HUES48 (cell line): Measurements from ENCODE around the gene BRWD1.

Experiments
- H3K27ac ChIP-seq: one replicate; pipeline ENCODE4 v1.7.0; 2013; ENCODE audit warnings: low read depth, low read length, inconsistent platforms
- H3K27me3 ChIP-seq: 2 replicates; pipeline ENCODE4 v1.6.1; 2013; ENCODE audit warnings: mild to moderate bottlenecking, low read length; ENCODE audit not compliant: control insufficient read depth, insufficient read depth
- H3K36me3 ChIP-seq: 2 replicates; pipeline ENCODE4 v1.6.1; 2013; ENCODE audit warnings: low read length; ENCODE audit not compliant: control insufficient read depth, insufficient read depth
- H3K4me1 ChIP-seq: 2 replicates; pipeline ENCODE4 v1.6.1; 2013; ENCODE audit warnings: mild to moderate bottlenecking, low read length; ENCODE audit not compliant: control insufficient read depth, insufficient read depth
- H3K4me3 ChIP-seq: 2 replicates; pipeline ENCODE4 v1.5.1; 2013; ENCODE audit warnings: mild to moderate bottlenecking, low read depth, low read length
- H3K9ac ChIP-seq: 2 replicates; pipeline ENCODE4 v1.6.1; 2013; ENCODE audit warnings: mild to moderate bottlenecking, low read depth, low read length, moderate library complexity
- H3K9me3 ChIP-seq: 2 replicates; pipeline ENCODE4 v1.6.1; 2013; ENCODE audit warnings: low read length; ENCODE audit not compliant: control insufficient read depth, insufficient read depth

The BRWD1 gene

GRCh38 chr21:39346671-39347331 lies 33.4 kb upstream of the BRWD1 start:
- H3K27me3 ChIP-seq, result no peaks in the 10 kb centered on the region
- peaks cover 59% of the 10 kb centered on the region for H3K36me3 ChIP-seq
- no peak overlapping the region for H3K27ac ChIP-seq
- 0 out of 2 replicates have a peak overlapping the region, but pooled peaks have one; percentile 95 for H3K9ac ChIP-seq
- H3K4me1 ChIP-seq, result peaks cover 37% of the 10 kb centered on the region
- H3K4me3 ChIP-seq, result peak overlapping the region; percentile 97
- no peaks in the 10 kb centered on the region for H3K9me3 ChIP-seq

- no peak overlapping the region for H3K9ac ChIP-seq
- peaks cover 65% of the 10 kb centered on the region for H3K36me3 ChIP-seq
- H3K4me1 ChIP-seq, result peaks cover 37% of the 10 kb centered on the region
- no peak overlapping the region for H3K27ac ChIP-seq
- H3K9me3 ChIP-seq, result no peaks in the 10 kb centered on the region
- H3K4me3 ChIP-seq, result peak overlapping the region; percentile 97
- H3K27me3 ChIP-seq, result no peaks in the 10 kb centered on the region
Measured at GRCh38 chr21:39346206-39346605, 32.8 kb upstream of the BRWD1 start.

GRCh38 chr21:39345440-39345839 lies 32.0 kb upstream of the BRWD1 start:
- H3K9ac ChIP-seq, result no peak overlapping the region
- peak overlapping the region; percentile 97; the same call in 1 of the 2 replicates for H3K4me3 ChIP-seq
- H3K27ac ChIP-seq, result no peak overlapping the region
- H3K4me1 ChIP-seq, result peaks cover 31% of the 10 kb centered on the region
- H3K9me3 ChIP-seq, result no peaks in the 10 kb centered on the region
- H3K27me3 ChIP-seq, result no peaks in the 10 kb centered on the region
- peaks cover 70% of the 10 kb centered on the region for H3K36me3 ChIP-seq

GRCh38 chr21:39344848-39345247 lies 31.4 kb upstream of the BRWD1 start:
- H3K27ac ChIP-seq, result no peak overlapping the region
- 0 out of 2 replicates have a peak overlapping the region, but pooled peaks have one; percentile 97 for H3K4me3 ChIP-seq
- peaks cover 70% of the 10 kb centered on the region for H3K36me3 ChIP-seq

GRCh38 chr21:39341249-39341923 lies 28.0 kb upstream of the BRWD1 start:
- Histone ChIP-seq H3K4me3 (no peak overlapping the region), H3K4me1 (peaks cover 19% of the 10 kb centered on the region), H3K27ac (no peak overlapping the region), H3K27me3 (no peaks in the 10 kb centered on the region), H3K9me3 (no peaks in the 10 kb centered on the region), H3K36me3 (peaks cover 54% of the 10 kb centered on the region), H3K9ac (no peak overlapping the region)

More at GRCh38 chr21:39344848-39345247, 31.4 kb upstream of the BRWD1 start:
- Histone ChIP-seq H3K27me3 (no peaks in the 10 kb centered on the region), H3K9ac (no peak overlapping the region), H3K4me1 (peaks cover 27% of the 10 kb centered on the region), H3K9me3 (no peaks in the 10 kb centered on the region)

- H3K9ac ChIP-seq, result no peak overlapping the region
- H3K4me3 ChIP-seq, result no peak overlapping the region
- H3K36me3 ChIP-seq, result peaks cover 47% of the 10 kb centered on the region
- peaks cover 12% of the 10 kb centered on the region for H3K4me1 ChIP-seq
- H3K9me3 ChIP-seq, result no peaks in the 10 kb centered on the region
- no peaks in the 10 kb centered on the region for H3K27me3 ChIP-seq
- H3K27ac ChIP-seq, result no peak overlapping the region
Measured at GRCh38 chr21:39340687-39341086, 27.3 kb upstream of the BRWD1 start.

- no peak overlapping the region for H3K9ac ChIP-seq
- H3K4me3 ChIP-seq, result no peak overlapping the region
- no peak overlapping the region for H3K27ac ChIP-seq
- no peaks in the 10 kb centered on the region for H3K9me3 ChIP-seq
- H3K36me3 ChIP-seq, result peaks cover 32% of the 10 kb centered on the region
- H3K27me3 ChIP-seq, result no peaks in the 10 kb centered on the region
- H3K4me1 ChIP-seq, result 0 out of 2 replicates have a peak, but pooled peaks cover 3% of the 10 kb centered on the region
Measured at GRCh38 chr21:39339231-39339630, 25.8 kb upstream of the BRWD1 start.

- no peaks in the 10 kb centered on the region for H3K9me3 ChIP-seq
- peaks cover 8% of the 10 kb centered on the region for H3K36me3 ChIP-seq
- H3K27ac ChIP-seq, result no peak overlapping the region
- no peak overlapping the region for H3K4me3 ChIP-seq
- H3K27me3 ChIP-seq, result no peaks in the 10 kb centered on the region
- H3K9ac ChIP-seq, result no peak overlapping the region
- peaks cover 7% of the 10 kb centered on the region; the same call in 1 of the 2 replicates for H3K4me1 ChIP-seq
Measured at GRCh38 chr21:39336457-39337008, 23.1 kb upstream of the BRWD1 start.

GRCh38 chr21:39334611-39335010 lies 21.2 kb upstream of the BRWD1 start:
- Histone ChIP-seq H3K9ac (no peak overlapping the region), H3K4me3 (no peak overlapping the region), H3K9me3 (no peaks in the 10 kb centered on the region), H3K36me3 (no peaks in the 10 kb centered on the region), H3K27ac (no peak overlapping the region), H3K4me1 (peaks cover 7% of the 10 kb centered on the region; the same call in 1 of the 2 replicates), H3K27me3 (no peaks in the 10 kb centered on the region)

- Histone ChIP-seq H3K27ac (peak overlapping the region; percentile 42), H3K9ac (no peak overlapping the region), H3K4me1 (peaks cover 7% of the 10 kb centered on the region; the same call in 1 of the 2 replicates), H3K36me3 (no peaks in the 10 kb centered on the region), H3K27me3 (no peaks in the 10 kb centered on the region), H3K4me3 (no peak overlapping the region), H3K9me3 (no peaks in the 10 kb centered on the region)
Measured at GRCh38 chr21:39332175-39332574, 18.7 kb upstream of the BRWD1 start.

GRCh38 chr21:39330001-39330400 lies 16.6 kb upstream of the BRWD1 start:
- Histone ChIP-seq H3K36me3 (no peaks in the 10 kb centered on the region), H3K9ac (no peak overlapping the region), H3K4me1 (peaks cover 7% of the 10 kb centered on the region; the same call in 1 of the 2 replicates), H3K4me3 (no peak overlapping the region), H3K27ac (no peak overlapping the region), H3K27me3 (no peaks in the 10 kb centered on the region), H3K9me3 (no peaks in the 10 kb centered on the region)
